Islet precursor cell (in vitro differentiated cells): Measurements from ENCODE around the gene NCAM2.

Experiments used
- DNase-seq: peaks from one replicate; pipeline ENCODE4 v3.0.0-alpha.2; 2018

The NCAM2 gene

DNA sequence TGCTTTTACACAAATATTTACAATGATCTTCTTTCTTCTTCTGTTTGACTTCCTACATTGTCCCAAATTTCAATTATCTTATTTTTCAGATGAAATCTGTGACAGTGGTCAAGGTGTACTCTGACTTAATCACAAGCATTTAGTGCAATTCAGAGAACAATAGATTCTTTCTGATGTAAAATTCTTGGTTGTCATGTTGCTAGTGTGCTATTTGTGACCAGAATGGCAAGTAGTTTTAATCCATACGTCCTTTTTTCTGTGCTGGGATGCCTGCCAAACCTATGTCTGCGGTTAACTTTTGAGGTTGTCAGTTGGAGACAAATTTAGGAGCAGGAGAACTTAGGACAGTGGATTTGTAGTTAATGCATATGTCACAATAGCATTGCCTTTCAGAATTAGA lies 31.0 kb downstream of the NCAM2 start:
- no peak for DNase-seq

DNA sequence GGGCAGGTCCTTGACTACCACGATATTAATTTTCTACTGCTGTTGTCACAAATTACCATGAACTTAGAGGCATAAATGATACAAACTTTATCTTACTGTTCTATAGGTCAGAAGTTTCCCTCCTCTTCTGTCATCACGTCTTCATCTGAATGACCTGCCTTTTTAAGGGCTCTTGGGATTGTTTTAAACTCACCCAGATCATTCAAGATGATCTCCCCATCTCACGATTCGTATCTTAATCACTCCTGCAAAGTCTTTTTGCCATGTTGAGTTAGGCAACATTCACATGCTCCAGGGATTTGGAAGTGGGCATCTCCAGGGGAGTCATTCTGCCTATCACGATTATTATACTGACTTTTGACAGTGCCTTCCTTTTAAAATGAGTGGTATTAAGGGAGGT lies 32.1 kb downstream of the NCAM2 start:
- DNase-seq: no peak

DNA sequence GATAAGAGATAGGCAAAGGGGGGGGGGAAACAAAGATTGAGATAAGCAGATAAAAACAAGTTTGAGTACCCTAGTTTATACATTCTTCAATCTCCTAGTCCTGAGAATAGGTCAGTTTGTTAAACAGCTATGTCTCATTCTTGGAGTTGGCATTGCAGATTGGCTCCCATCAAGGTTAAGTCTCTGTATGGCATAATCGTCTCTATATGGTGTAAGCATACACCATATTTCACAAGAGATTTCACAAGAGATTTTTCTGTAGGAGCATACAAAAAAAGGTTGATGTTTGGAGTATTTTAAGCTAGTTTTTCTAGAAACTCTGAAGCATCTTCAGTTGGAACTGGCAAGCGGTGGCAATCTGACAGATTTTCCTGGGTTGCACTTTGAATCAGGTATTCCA lies 35.8 kb downstream of the NCAM2 start:
- no peak for DNase-seq

DNA sequence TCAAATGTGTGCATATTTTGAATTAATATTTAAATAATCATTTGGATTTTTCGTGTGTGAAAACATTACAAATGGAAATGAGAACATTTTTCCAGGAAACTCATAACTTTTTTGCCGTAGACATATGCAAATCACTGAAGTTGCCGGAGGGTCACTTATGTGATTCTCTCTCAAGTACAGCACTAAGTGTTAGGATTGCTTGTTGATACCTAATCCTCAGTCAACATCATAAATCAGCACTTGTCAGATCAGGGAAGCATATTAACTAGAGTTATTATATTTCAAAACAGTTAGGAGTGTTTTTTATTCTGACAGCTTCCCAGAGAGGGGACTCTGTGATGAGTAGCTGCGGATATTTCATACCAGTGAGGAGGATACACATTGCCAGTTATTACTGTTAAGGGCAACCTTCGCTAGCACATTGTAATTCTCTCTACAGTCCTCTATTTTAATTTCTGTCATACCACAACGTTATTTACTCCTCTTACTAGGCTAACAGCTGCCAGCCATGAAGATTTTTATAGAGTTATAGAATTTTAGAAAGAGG lies 41.5 kb downstream of the NCAM2 start:
- DNase-seq: no peak

DNA sequence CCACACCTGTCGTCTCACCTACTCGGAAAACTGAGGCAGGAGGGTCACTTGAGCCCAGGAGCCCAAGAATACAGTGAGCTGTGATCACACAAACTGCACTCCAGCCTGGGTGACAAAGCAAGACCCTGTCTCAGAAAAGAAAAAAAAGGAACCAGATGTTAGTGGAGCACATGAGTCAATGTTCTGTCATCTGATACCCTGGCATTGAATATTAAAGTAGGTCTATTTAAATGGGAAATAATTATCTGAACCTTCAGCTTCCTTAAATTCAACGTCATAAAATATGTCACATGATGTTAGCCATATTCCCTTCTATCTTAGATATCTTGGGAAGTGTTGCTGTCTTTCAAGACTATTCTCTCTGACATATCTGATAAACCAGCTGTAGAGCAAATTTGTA lies 47.3 kb downstream of the NCAM2 start:
- no peak for DNase-seq

DNA sequence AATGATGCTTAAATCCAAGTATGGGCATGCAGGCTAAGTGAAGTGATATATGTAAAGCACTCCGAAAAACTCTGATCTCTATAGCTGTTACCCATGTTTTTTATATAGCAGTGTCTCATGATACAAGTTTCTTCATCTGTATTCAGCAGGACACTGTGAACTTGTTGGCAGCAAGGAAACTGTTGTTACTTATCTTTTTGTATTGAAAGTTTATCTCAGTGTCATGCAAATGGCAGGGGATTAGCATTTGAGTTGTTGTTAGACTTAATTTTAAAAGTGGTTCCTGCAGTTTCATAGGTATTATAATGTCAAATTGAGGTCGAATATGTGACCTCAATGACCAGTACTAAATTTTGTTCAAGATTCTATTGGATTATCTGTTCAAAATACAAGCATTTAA lies 47.9 kb downstream of the NCAM2 start:
- no peak for DNase-seq

DNA sequence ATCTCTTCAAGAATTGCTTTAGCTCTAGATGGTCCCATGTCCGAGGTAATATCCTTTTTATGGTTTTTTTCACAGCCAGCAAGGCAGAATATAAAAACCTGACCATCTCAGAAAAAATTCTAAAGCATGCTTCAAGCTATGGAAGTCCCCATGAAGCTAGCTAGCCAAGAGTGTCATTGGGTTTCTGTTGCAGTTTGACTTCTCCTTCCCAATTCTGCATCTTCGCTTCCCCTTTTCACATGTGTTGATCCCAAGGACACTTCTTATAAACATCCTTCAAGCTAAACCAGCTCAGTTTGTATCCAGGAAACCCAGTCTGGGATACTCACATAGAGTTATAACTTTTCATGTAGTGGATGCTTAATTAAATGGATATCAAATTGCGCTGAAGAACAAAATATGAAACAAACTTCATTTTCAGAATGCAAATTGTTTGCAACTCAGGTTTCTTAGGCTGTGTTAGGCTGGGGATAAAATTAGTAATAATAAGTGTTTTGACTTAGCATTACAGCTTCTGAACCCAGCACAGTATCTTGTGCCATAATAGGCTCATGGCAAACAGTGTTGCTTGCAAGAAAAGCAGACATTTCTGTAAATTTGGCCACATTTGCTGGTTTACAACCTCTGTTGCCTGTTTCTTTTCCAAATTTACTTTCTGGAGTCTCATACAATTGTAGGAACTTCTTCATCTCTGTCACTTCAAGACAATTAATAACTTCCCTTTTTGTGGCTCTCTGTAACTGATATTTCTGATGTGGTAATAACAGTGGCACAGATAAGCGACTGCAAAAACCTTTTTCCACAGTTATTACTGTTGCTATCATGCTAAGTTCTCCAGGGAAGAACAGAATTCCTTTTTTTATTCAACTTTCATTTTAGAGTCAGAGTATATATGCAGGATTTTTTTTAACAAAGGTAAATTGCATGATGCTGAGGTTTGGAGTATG lies 53.2 kb downstream of the NCAM2 start:
- DNase-seq: no peak

DNA sequence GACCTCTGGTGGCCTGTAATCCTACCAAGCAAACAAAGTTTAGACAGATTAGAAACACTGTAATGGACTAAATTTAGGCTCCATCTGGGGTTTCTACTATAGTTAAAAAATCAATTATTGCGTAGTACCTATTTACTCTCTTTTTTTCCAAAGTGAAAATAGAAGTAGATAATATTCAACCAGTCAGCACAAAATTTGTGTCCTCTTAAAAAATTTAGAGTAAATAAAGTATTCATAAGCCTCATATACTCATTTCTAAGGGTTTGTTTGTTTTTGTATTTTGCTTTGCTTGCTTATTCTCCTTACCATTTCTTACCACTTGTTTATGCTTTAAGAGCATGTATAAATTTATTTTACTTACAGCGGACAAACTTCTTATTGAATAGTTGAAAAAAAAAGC lies 54.5 kb downstream of the NCAM2 start:
- DNase-seq: no peak

DNA sequence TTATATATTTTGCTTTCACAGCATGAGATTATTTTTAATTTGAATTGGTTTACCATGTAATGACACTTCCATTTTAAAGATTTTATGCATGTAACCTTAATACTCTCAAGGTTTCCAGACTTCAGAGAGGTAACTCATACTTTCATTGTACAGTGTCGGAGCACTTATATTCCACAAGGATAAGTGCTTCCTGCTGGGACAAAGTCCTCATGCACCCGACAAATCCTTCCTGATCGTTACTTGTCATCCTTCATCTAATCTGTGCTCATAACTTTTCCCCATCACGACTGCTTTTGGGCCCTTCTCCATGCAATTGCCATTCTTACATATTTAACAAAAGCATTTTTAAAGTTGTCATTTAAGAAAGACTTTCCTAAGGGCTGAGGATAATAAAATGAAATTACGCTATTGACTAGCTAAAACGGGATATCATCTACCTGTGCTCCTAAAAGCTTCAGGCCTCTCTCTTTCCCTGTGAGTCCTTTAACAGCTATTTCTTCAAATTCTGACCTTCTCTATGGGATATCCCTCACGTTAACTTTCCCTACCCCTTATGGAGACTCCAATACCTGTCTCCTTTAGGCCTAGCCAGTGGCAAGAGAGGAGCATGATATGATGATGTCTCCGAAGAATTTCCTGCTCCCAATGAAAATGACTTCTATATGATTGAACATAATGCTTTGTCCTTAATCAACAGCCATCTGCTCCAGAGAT lies 59.3 kb downstream of the NCAM2 start:
- no peak for DNase-seq

DNA sequence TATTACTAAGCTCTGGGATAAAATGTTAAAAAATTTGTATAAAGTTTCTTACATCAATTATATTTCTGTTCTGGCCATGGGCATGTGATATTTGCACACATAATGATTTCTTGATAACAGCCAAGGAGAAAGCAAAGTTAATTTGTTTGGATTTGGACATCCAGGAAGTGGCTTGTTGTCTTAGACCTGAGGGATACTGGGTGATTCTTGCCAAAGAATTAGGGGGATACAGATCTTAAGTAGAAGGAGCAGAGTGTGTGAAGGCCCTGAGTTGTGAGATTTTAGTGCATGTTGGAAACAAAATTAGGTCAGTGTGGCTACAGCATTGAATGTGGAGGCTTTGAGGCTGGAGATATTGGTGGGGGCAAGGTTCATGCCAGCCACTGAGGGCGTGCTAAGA lies 65.6 kb downstream of the NCAM2 start:
- no peak for DNase-seq

DNA sequence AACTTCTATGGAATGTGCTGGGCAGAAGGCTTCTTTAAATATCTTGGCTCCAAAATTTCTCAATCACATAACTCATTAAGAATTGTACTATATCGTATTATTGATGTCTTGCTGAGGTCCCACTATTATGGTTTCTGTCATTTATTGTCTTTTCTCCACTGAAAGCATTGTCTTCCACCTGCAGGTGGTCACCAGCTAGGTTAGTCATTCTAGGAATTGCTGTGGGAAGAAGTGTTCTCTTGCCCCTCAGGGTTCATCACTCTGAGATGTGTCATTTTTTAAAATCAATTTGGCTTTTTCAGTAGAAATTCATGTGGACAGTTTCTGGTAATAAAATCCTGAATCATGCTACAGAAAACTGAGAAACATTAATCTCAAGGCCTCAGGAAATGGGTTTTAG lies 66.1 kb downstream of the NCAM2 start:
- DNase-seq: no peak

DNA sequence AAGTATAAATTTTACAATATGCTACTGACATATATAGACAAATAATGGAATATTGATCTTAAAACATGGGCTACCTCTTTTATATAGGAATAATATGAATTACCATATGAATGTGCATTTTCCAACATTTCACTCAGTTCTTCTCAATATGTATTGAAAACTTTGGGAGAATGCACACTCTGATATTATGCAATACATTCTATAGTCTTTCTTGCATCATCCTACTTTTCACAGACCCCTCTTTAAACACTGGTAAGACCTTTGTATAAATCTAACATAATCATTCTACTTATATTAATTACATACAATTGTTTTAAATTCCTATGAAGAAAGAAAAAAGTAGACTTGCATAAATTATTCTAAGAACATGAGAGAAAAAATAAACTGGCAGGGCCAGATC lies 69.2 kb downstream of the NCAM2 start:
- DNase-seq: no peak

DNA sequence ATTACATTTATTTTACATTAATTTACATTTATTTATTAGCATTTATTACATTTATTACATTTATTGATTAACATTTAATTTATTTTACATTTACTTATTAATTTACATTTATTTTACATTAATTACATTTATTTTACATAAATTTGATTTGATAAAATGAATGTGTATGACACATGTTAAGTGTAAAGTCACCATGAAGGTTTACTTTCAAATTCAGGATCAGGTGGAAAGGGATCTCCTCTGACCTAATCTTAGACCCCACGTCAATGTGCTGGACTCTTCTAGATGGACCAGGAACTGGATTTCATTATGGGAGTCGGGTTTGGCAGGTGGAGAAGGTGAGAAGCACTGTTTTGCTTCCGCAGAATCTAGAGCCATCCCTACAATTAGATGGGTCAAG lies 76.1 kb downstream of the NCAM2 start:
- no peak for DNase-seq

DNA sequence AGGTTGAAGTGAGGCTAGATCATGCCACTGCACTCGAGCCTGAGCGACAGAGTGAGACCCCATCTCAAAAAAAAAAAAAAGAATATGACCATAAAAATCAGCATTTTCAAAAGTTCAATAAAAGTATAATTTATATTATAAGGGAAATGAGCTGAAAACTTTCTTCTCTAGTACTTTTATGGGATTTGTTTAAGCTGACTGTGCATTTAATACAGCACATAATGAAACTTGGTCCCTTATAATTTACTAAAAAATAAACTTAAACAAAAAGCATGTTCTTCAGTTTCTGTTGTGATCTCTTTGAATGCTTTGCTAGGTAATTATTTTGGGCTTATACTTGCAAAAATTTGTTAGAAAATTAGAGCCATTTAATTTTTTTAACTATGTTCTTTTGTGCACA lies 77.8 kb downstream of the NCAM2 start:
- no peak for DNase-seq

DNA sequence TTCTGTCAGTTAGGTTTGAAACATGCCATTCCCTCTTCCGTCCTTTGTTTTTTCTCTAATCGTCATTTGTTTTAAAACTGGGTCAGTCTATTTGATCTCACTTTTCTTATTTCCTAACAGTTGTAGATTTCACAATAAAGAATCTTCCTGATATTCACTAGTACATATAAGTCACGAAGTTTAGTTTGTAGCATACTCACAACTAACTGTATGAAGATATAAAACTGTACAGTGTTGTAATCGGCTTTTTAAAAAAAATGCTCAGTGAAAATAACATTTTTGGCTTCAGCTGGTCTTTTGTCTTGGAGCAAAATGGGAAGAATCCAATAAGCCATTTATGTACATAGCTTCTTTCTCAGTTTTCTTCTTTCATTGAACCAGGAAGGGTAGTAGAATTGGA lies 78.3 kb downstream of the NCAM2 start:
- DNase-seq: no peak

DNA sequence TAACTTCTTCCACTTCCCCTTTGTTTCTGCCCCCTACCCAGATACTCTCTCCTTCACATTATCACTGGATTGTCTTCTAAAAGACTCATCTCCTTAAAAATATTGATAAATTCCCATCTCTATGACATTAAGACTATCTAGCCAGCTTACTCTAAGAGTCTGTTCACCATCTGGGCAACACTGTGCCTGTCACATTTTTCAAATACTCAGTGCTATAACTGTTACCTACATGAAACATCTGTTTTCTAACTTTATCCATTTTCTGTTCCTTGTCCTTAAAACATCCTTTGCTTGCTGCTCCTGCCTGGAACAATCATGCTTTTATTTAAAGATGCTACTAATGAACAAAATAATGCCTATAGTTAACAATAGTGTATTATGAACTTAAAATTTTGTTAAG lies 81.4 kb downstream of the NCAM2 start:
- no peak for DNase-seq

DNA sequence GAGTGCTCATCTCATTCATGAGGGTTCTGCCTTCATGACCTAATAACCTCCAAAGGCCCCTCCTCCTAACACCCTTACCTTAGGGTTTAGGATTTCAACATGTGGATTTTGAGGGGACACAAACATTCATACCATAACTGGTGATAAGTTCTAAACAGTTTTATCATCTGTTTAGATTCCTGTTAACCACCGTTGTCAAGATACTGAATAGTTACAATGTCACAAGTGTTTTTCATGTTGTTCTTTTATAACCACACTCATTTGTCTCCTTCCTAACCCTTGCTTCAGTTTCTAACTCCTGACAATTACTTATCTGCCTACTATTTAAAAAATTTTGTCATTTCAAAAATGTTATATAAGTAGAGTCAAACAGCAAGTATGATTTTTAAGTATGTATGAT lies 86.0 kb downstream of the NCAM2 start:
- DNase-seq: no peak

DNA sequence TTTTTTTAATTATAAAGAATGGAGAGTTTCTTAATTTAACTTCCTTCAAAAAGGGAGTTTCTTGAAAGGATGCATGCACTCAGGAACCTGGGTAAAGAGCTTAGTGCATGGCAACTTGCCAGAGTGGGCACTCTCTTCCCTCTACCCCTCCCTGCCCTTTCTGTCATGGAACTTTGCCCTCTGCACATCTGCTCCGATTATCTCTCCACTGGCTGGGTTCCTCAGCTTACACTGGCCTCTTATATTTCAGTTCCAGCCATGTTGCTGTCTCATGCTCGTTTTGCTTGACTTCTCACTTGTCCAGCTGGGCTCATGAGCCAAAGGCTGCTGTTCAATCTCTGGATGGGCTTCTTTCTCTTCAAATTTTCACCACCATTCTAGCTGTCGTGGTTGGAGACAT lies 87.0 kb downstream of the NCAM2 start:
- DNase-seq: no peak

DNA sequence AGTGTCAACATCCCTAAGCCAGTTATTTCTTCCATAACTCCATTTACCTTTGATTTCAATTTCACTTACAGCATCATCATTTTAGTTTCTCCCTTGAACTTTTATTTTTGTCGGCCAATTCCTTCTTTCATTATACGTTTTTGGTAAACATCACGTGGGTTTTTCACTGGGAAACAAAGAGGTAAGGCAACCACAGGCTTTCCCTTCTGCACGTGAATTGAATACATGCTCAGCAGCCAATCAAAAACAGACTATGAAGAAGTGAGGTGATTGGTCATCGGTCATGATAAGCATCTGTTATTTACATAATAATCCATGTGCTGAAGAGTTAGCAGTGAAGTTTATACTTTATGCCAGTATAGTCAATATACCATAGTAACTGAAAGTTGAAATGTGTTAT lies 98.7 kb downstream of the NCAM2 start:
- no peak for DNase-seq

DNA sequence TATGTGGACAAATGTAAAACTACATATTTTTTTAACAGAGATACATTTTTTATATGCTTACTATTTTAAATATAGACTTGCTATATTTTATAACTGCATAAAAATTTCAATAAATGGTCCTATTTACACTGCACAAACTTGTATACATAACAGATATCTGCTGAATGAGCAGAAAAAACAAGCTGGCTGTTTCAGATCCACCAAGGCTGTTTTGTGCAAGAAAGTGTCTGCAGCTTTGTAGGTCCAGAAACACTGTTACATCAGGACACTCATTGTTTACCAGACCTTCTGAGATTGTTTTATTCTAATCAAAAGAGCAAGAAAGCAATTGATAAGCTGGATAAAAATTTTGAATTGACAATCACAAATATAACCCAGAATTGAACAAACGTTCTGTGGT lies 99.3 kb downstream of the NCAM2 start:
- DNase-seq: no peak

DNA sequence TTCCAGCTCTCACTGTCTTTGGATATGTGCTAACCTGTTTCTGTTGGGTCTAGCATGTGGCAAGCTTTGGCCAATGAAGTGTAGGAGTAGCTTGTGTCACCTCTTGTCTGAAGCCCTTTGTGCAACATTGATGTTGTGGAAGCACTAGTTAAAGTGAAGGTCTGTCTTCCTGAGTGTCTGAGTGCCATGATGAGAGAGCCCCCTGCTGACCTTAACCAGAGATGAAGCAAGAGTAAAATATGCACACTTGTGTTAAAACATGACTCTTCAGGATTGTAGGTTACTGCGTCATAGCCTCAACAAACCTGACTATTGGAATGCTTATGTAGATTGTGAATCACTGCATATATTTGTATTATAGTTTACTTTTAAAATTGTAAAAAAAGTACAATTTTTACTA lies 103.7 kb downstream of the NCAM2 start:
- DNase-seq: peak; percentile 79

DNA sequence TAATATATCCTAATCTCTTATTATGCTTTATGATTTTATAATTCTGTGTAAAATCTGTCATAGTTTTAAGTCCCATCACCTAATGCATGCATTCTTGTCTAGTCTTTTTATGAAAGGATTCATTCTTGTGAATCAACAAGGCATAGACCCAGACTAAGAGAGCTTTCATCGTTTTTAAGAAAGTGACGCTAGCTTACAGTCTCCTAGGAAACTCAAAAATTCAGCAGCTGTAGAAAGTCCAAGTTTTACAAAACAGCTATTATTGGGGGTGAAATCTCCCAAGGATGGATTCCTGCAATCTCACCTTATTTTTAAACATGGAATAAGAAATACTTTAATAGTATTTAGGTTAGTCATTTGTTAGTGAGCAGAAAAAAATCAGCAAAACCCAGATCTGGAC lies 104.7 kb downstream of the NCAM2 start:
- DNase-seq: no peak

DNA sequence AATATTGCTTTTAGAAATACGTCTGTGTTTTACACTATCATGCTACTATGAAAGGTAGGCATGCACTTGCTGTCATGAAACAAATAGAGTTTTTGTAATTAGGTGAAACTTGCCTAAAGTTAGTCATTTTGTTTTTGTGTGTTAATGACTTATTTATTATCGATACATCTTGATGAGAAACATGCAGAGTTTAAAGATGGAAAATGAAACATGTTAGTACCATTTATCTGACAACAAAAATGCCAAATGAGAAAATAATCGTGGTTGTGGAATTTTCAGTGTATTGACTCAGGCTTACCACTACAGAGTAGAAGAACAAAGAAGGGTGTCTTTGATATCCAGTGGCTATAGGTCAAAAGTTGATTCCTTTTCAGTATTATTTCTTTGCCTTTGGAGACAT lies 105.5 kb downstream of the NCAM2 start:
- DNase-seq: no peak

DNA sequence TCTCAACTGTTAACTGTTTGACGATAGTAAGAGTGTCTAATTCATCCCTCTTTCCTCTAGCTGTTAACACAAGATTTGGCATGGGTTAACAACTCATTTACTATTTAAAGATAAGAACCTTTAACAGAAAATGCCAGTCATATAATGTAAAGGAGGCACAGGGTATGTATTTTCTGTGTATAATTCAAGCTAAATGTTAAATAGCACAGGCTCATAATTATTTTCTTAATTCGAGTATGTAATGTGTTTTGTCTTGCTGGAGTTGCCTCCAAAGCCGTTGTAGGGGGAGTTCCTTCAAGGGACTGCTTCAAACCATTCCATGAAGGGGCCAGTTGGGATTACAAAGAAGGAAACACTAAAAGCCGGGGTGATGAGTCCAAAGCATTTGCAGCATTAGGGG lies 111.5 kb downstream of the NCAM2 start:
- no peak for DNase-seq
